ENCODE measurements around the gene TTN.

TTN gene

DNA sequence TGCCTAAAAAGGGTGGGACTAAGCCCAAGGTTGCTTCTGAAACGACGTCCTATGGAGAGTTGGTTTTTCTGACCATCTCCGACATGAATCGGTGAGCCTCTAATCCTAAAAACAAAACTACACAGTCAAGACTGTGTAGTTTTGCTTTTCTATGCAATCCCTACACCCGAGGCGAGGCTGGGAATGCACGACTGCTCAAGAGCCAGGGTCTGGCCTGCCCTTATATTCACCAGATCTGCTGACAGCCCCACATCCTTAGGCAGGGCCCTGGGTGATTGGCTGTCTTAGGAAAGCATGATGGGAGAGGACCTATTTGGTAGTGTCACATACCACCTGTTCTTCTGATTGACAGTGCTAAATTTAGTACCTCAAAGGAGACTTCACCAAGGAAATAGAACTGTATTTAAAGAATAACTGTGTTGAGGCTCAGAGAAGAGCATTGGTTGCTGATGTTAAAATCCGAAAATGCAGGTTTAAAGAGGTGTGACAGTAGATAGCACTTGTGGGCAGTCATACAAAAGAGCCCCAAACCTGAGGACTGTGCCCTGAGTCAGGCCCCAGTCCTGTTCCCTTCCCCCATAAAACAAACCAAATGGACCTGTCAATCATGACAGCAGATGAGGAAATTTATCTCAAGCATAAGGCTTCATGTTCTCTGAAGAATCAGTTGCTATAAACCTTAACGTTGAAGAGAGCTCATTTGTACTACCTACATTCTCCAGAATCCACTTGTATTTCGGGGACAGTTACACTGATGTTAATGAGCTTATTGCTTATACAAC lies at the start of gene TTN:
Gene TTN (minus strand): TSS at position 197 of the 782 bp plus-strand sequence. CDS start 2,781 bp downstream, outside the sequence.
- peaks cover 0 to 1% of the 10 kb centered on the region in 2 donors for H3K9me3 Mint-ChIP-seq
- no peak within 1 kb of the TSS for H3K4me3 Mint-ChIP-seq
- no peaks in the 10 kb centered on the region for H3K4me1 Mint-ChIP-seq
- no peak within 1 kb of the TSS for H3K27ac Mint-ChIP-seq
- H3K27me3 Mint-ChIP-seq = no peaks in the 10 kb centered on the region
- ATAC-seq (replicated peaks) = no peak
- no peaks in the 10 kb centered on the region for H3K36me3 Mint-ChIP-seq
- DNase-seq = no peak

- no peaks in the 10 kb centered on the region for H3K9me3 Mint-ChIP-seq
- ATAC-seq (replicated peaks) = no peak
These were observed 47.9 kb upstream of the TTN start for GRCh38 chr2:178855151-178855550.

GRCh38 chr2:178848335-178848734 lies 41.1 kb upstream of the TTN start:
- H3K9me3 Mint-ChIP-seq = peaks cover 5 to 6% of the 10 kb centered on the region in 2 donors
- no peaks in the 10 kb centered on the region for H3K27me3 Mint-ChIP-seq
- no peak for ATAC-seq (replicated peaks)
- peaks cover 9 to 11% of the 10 kb centered on the region in 2 donors for H3K36me3 Mint-ChIP-seq
- no peak overlapping the region for H3K27ac Mint-ChIP-seq
- H3K4me3 Mint-ChIP-seq = no peak overlapping the region
- no peaks in the 10 kb centered on the region for H3K4me1 Mint-ChIP-seq
- no peak for DNase-seq

More at GRCh38 chr2:178855151-178855550, 47.9 kb upstream of the TTN start:
- Mint-ChIP-seq H3K27ac (no peak overlapping the region), H3K4me3 (no peak overlapping the region), H3K36me3 (peaks cover 0 to 7% of the 10 kb centered on the region in 2 donors), H3K27me3 (no peaks in the 10 kb centered on the region), H3K4me1 (no peaks in the 10 kb centered on the region)
- DNase-seq = no peak

DNA sequence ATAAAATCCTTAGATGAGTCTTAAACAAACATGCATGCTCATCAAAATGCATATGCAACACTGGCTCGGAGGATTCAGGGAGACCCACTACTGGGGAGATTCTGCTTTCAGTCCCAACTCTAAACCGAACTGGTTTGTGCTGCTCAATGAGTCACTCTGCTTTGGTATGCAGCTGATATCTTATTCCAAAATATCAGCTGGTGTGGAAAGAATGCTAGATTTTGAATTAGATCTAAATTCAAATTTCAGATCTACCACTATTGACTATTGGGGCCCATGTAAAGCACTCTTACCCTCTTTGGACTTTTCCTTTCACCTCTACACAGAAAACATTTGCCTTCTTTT lies 39.2 kb upstream of the TTN start:
- ATAC-seq (replicated peaks) (no peak), DNase-seq (no peak)
- peaks cover 9 to 11% of the 10 kb centered on the region in 2 donors for H3K36me3 Mint-ChIP-seq
- H3K27ac Mint-ChIP-seq = no peak overlapping the region
- H3K9me3 Mint-ChIP-seq = peaks cover 5 to 6% of the 10 kb centered on the region in 2 donors
- H3K27me3 Mint-ChIP-seq = no peaks in the 10 kb centered on the region
- H3K4me1 Mint-ChIP-seq = no peaks in the 10 kb centered on the region
- no peak overlapping the region for H3K4me3 Mint-ChIP-seq

DNA sequence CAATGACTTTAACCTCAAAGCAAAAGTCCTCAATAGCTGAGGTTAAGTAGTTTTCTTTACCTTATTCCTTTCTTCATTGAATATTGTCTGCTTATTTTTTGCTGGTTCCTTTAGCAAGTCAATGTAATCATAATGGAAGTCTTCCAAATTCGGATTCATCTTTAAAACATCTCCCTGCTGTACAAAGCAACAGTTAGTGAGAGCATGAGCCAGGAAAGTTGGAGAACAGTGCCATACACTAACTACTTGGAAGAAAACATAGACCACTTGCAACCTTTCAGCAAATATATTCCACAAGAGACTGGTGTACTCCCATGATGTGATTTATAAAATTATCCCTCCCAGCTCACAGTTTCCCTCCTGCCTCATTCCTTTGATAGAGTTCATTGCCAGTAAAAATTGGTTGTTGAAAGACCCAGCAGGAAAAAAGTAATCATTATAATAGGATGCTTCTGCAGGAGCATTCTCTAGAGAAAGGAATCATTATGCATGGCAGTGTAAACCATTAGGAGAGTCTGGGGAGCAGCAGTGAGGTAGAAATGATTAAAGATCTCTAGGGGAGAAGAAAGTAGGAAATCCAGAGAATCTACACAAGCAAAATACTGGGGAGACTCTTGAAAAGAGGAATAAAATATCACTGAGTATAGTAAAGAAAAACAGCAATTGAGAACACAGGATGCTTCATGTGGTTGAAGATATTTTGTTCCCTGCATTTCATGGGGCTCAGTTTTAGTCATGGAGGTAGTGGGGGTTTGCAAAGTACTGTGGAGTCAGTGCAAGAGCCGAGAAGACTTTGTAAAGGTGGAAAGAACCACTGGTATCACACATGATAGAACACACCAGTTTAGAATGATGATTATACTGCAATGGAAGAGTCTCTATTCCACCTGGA lies 38.6 kb upstream of the TTN start:
- no peaks in the 10 kb centered on the region for H3K4me1 Mint-ChIP-seq
- no peaks in the 10 kb centered on the region for H3K27me3 Mint-ChIP-seq
- peaks cover 5 to 6% of the 10 kb centered on the region in 2 donors for H3K9me3 Mint-ChIP-seq
- peaks cover 9% of the 10 kb centered on the region in 2 donors for H3K36me3 Mint-ChIP-seq
- H3K27ac Mint-ChIP-seq = no peak overlapping the region
- H3K4me3 Mint-ChIP-seq = no peak overlapping the region
- DNase-seq = no peak
- no peak for ATAC-seq (replicated peaks)

- H3K27me3 Mint-ChIP-seq = no peaks in the 10 kb centered on the region
- no peaks in the 10 kb centered on the region for H3K4me1 Mint-ChIP-seq
- no peak for ATAC-seq (replicated peaks)
- H3K9me3 Mint-ChIP-seq = peaks cover 5 to 6% of the 10 kb centered on the region in 2 donors
- no peak overlapping the region for H3K27ac Mint-ChIP-seq
- no peak overlapping the region for H3K4me3 Mint-ChIP-seq
- DNase-seq = no peak
- H3K36me3 Mint-ChIP-seq = peaks cover 9 to 12% of the 10 kb centered on the region in 2 donors
These were observed 37.5 kb upstream of the TTN start for GRCh38 chr2:178844701-178845100.

DNA sequence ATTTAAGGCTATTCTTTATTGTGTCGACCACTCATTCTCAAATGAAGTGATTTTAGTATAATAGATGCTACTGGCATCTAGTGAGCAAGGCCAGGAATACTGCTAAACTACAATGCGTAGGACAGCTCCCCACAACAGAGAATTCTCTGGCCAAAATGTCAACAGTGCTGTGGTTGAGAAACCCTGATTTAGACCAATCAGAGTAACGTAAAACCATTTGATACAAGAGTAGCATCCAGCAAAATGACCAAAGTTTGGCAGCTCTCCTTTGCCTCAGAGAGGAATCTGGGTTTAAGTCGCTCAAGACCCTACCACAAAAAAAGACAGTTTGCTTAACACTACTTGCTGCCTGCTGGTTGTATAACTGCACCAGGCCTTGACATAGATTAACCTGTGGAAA lies 37.0 kb upstream of the TTN start:
- no peaks in the 10 kb centered on the region for H3K4me1 Mint-ChIP-seq
- no peak overlapping the region for H3K27ac Mint-ChIP-seq
- DNase-seq (no peak), ATAC-seq (replicated peaks) (no peak)
- no peaks in the 10 kb centered on the region for H3K27me3 Mint-ChIP-seq
- H3K4me3 Mint-ChIP-seq = no peak overlapping the region
- peaks cover 5 to 6% of the 10 kb centered on the region in 2 donors for H3K9me3 Mint-ChIP-seq
- H3K36me3 Mint-ChIP-seq = peaks cover 9 to 12% of the 10 kb centered on the region in 2 donors

GRCh38 chr2:178843697-178844096 lies 36.5 kb upstream of the TTN start:
- DNase-seq (no peak), ATAC-seq (replicated peaks) (no peak)
- H3K9me3 Mint-ChIP-seq = peaks cover 5 to 6% of the 10 kb centered on the region in 2 donors
- H3K36me3 Mint-ChIP-seq = peaks cover 9 to 12% of the 10 kb centered on the region in 2 donors
- no peak overlapping the region for H3K27ac Mint-ChIP-seq
- H3K27me3 Mint-ChIP-seq = no peaks in the 10 kb centered on the region
- H3K4me3 Mint-ChIP-seq = no peak overlapping the region
- H3K4me1 Mint-ChIP-seq = no peaks in the 10 kb centered on the region

DNA sequence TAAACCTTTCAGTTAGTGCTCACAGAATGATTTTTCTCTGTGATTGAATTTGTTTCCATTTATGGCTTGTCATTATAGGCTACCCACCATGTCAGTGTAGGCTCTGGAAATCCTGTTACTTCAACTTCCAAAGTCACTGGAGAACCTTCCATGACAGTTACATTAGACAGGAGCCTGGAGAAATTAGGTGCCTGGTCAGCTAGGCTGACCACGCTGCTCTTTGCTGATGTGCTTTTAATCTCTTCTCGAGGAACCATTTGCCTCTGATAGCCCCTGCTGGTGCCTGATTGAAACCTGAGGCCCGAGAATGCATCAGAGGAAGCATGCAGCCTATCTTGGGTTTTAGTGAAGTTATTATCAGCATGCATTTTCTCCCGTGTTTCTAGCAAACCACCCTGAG lies 29.6 kb upstream of the TTN start:
- Mint-ChIP-seq H3K4me1 (no peaks in the 10 kb centered on the region), H3K27me3 (no peaks in the 10 kb centered on the region), H3K9me3 (no peaks in the 10 kb centered on the region), H3K36me3 (peaks cover 0 to 6% of the 10 kb centered on the region in 2 donors), H3K27ac (no peak overlapping the region), H3K4me3 (no peak overlapping the region)
- ATAC-seq (replicated peaks) (no peak), DNase-seq (no peak)

GRCh38 chr2:178834086-178834485 lies 26.9 kb upstream of the TTN start:
- Mint-ChIP-seq H3K27me3 (no peaks in the 10 kb centered on the region), H3K4me1 (peaks cover 4 to 5% of the 10 kb centered on the region in 2 donors), H3K4me3 (no peak overlapping the region), H3K27ac (no peak overlapping the region), H3K36me3 (peaks cover 0 to 6% of the 10 kb centered on the region in 2 donors), H3K9me3 (no peaks in the 10 kb centered on the region)
- no peak for DNase-seq
- ATAC-seq (replicated peaks) = no peak

DNA sequence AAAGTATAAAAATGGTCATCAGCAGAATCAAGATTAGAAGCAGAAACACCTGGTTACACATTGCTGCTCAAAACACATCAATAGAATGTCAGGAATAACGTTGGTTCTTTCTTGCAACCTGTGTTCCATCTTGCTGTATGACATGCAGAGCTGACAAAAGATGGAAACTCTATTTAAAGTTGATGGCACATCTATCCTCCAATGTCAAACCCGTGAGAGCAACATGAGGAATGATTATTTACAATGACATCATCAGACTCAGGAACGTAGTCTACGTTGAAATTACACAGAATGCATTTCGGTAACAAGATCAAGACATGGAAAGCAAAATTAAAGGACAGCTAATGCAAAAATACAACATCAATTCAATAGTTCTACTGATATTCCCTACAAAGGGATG lies 26.2 kb upstream of the TTN start:
- Mint-ChIP-seq H3K4me3 (no peak overlapping the region), H3K4me1 (peaks cover 7% of the 10 kb centered on the region in 2 donors), H3K9me3 (no peaks in the 10 kb centered on the region), H3K27ac (no peak overlapping the region), H3K27me3 (no peaks in the 10 kb centered on the region), H3K36me3 (peaks cover 0 to 6% of the 10 kb centered on the region in 2 donors)
- DNase-seq (no peak), ATAC-seq (replicated peaks) (no peak)

DNA sequence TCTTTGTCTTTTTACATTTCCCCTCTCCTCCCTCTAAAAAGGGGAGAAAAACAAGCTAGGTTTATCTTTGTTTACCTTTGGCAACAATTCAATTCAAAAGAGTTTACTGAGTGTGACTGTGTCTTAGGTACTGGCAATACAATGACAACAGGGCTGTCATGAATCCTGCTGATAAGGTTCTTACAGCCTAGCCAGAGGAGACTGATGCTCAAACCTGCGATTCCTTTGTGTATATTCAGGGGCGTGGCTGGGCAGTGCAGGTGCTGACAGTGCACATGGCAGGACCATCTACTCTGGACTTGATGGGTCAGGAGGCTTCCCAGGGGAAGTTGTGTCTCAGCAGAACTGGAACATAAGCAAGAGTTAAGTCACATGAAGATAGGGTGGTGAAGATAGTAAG lies 23.2 kb upstream of the TTN start:
- peaks cover 7% of the 10 kb centered on the region in 2 donors for H3K4me1 Mint-ChIP-seq
- no peak overlapping the region for H3K27ac Mint-ChIP-seq
- no peak overlapping the region for H3K4me3 Mint-ChIP-seq
- H3K27me3 Mint-ChIP-seq = no peaks in the 10 kb centered on the region
- ATAC-seq (replicated peaks) (no peak), DNase-seq (no peak)
- H3K9me3 Mint-ChIP-seq = peaks cover 1 to 3% of the 10 kb centered on the region in 2 donors
- H3K36me3 Mint-ChIP-seq = peaks cover 0 to 12% of the 10 kb centered on the region in 2 donors

DNA sequence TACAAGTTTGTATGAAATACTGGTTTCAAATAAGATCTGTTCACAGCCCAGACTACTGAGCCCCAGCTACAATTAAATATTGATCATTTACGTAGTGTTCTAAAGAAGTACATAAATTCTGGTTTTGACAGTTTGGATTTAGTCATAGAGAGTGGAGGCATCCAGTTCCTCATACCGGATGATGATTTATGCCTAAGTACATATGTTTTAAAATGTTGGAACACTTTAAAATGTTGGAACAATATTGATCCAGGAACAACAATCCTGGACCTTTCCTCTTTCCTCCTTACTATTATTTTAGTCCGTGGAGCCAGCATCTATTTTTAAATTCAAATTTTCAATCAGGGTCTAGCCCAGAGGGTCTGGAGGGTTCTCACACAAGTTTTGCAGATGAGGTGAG lies 22.8 kb upstream of the TTN start:
- Mint-ChIP-seq H3K4me3 (no peak overlapping the region), H3K36me3 (peaks cover 0 to 12% of the 10 kb centered on the region in 2 donors), H3K9me3 (peaks cover 1 to 3% of the 10 kb centered on the region in 2 donors), H3K4me1 (peaks cover 7% of the 10 kb centered on the region in 2 donors), H3K27me3 (no peaks in the 10 kb centered on the region), H3K27ac (no peak overlapping the region)
- no peak for DNase-seq
- ATAC-seq (replicated peaks) = no peak

- Mint-ChIP-seq H3K4me3 (no peak overlapping the region), H3K9me3 (peaks cover 1 to 3% of the 10 kb centered on the region in 2 donors), H3K27me3 (no peaks in the 10 kb centered on the region), H3K27ac (peak overlapping the region; percentile 42), H3K36me3 (peaks cover 0 to 12% of the 10 kb centered on the region in 2 donors), H3K4me1 (peaks cover 7% of the 10 kb centered on the region in 2 donors)
- ATAC-seq (replicated peaks) (no peak), DNase-seq (no peak)
These were observed 22.2 kb upstream of the TTN start for GRCh38 chr2:178829299-178829960.

Measured in stimulated activated naive B cell treated with anti-CD40 and anti-IgM and Interleukin-4, amounts not matched to agents 10 μg/mL and 1 μg/mL and 100 μg/mL, for 72 hours (primary cell).